GM19395 (cell line): ENCODE data around the gene FBLN2.

Experiments
- ATAC-seq: cut with Tn5 transposase; IDR thresholded peaks from one replicate; pipeline ENCODE4 v1.9.1; 2021; ENCODE audit warnings: mild to moderate bottlenecking, moderate library complexity; ENCODE audit not compliant: unreplicated experiment

The FBLN2 gene

GRCh38 chr3:13579063-13579462 lies 30.1 kb downstream of the FBLN2 start:
- no peak for ATAC-seq

DNA sequence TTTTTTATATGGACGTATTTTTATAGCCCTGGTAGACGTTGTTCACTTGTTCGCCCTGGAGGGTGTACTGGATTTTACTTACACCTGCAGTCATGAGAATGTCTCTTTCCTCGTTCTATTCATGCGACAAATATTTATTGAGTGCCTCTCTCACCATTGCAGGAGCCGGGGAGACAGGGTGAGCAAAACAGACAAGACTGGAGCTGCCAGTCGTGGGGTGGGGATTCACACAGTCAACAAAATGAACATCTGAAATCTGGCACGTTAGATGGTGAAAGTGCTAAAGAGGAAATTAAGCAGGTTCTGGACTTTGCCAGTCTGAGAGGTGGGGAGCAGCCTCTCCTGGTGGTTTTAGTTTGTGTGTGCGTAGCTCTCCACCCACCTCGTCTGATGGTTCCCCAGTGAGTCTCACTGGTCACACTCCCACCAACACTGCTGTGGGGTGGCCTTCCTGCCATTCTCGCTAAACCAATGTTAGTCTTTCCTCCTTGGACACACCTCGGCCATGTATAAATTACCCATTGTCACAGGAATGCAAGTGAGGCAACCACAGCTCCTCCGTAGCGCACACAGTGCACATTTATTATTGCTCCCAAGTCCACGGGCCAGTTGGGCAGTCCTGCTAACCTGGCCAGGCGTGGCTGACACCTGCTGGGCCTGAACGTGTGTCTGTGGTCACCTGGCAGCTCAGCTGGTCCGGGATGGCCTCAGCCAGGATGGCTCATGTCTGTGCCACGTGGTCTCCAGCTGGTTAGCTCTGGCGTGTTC lies 31.5 kb downstream of the FBLN2 start:
- no peak for ATAC-seq

DNA sequence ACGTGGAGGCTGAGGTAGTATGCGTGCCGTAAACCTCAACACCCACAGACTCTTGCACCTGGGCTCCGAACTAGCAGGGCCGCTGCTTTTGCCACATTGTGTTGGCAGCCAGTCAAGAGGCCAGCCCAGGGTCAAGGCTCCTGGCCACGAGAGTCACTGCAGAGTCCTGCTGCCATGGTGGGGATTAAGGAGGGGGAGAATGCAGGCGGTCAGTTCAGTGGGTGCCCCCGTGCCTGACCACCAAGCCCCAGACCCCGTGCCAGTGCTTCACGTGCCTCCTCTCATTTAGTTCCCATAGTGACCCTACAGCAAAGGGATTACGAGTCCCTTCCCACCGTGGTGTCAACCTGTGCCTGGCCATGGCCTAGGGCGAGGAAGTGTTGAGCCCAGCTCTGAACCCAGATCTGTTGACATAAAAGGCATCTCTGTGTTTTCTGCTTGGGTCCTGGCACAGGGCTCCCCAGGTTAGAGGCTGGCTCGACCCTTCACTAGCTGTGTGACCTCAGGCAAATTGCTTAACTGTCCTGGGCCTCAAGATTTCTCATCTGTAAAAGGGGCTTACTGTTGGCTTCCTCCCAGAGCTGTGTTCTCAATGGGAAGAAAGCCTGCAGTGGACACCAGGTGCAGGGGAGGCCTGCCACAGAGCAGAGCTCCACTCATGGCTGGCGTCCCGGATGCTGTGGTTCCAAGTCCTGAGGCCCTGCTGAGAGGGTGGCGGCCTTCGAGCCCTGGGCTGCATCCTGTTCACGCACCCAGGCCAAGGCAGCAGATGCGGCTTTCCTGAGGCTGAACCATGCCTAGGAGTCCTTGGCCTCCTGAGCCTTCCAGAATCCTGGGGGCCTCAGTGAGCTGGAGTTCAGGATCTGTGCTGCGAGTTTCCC lies 32.8 kb downstream of the FBLN2 start:
- no peak for ATAC-seq

GRCh38 chr3:13582366-13583250 lies 33.7 kb downstream of the FBLN2 start:
- ATAC-seq = no peak

DNA sequence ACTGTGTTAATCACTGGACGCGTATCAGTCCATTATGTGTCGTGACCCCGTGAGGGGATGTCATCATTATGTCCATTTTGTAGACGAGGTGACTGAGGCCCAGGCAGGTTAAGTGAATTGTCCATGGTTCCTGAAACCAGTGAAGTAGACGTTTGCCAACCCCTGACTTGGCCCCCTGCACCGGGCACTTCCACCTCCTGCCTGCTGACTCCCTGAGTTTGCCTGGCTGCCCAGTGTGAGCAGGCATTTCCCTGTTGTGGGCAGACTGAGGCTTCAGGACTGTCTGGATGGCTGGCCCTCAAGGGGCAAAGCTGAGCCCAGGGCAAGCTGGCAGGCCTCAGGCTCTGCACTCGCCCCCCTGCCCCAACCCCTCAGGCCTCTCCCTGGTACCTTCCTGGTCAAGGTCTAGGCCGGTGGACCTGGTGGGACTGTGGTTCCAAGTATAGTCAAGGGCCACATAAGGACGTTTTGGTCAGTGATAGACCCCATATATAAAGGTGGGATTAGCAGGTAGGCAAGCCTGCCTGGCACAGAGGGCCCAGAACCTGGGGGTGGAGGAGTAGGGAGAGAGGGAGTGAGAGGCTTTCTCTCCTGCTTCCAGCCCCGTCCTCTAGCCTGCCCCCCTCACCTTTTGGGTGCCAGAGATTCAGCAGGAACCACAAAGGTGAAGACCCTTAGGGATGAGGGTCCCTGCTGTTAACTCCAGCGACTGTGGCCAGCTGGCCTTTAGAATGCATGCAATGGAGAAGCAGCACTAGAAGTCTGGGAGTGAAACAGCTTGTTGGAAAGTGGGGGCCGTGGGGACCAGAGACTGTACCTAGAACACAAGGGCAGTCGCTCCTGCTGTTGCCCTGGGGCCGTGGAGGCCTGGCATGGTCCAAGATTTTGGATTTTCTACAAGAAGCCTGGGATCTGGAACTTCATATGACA lies 34.6 kb downstream of the FBLN2 start:
- ATAC-seq = no peak

DNA sequence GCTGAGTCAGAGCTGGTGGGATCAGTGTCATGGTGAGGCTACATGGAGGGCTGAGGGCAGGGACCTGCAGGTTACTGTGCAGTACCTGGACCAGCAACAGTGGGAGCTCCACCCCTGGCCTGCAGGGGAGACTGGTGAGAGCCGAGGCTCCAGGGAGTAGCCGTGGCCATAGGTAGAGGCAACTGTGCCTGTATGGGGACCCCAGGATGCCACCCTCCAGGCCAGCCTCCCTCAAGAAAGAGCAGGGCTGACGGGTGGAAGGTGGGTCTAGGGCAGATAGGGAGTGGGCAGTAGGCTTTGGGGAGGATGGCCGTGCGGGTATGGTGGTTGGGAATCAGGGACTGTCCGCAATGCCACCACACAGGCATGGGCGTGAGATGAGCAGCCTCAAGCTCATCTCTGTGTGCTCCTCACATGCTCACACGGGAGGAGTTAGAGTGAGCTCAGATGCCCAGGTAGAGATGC lies 35.5 kb downstream of the FBLN2 start:
- ATAC-seq = no peak

GRCh38 chr3:13584901-13585300 lies 36.0 kb downstream of the FBLN2 start:
- ATAC-seq = no peak

- no peak for ATAC-seq
Observed at GRCh38 chr3:13587442-13587841, 38.5 kb downstream of the FBLN2 start.

DNA sequence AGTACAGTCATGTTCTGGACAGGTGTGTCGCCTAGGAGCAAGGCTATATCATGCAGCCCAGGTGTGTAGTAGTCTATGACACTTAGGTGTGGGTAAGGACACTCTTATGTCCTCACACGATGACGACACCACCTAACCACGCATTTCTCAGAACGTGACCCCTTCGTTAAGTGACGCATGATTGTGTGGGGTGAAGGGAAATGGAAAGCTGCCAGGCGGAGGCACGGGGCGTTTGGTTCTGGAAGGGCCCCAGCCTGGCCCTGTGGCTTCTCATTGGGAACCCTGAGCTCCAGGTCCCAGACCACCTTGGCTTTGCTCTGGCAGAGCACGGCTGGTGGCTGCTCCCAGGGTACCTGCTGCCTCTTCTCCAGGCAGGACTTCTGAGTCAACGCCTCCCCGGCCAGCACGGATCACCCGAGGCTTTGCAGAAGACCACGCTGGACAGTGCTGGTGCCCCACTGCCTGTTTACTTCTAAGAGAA lies 39.3 kb downstream of the FBLN2 start:
- no peak for ATAC-seq

GRCh38 chr3:13588993-13589392 lies 40.1 kb downstream of the FBLN2 start:
- ATAC-seq = no peak

DNA sequence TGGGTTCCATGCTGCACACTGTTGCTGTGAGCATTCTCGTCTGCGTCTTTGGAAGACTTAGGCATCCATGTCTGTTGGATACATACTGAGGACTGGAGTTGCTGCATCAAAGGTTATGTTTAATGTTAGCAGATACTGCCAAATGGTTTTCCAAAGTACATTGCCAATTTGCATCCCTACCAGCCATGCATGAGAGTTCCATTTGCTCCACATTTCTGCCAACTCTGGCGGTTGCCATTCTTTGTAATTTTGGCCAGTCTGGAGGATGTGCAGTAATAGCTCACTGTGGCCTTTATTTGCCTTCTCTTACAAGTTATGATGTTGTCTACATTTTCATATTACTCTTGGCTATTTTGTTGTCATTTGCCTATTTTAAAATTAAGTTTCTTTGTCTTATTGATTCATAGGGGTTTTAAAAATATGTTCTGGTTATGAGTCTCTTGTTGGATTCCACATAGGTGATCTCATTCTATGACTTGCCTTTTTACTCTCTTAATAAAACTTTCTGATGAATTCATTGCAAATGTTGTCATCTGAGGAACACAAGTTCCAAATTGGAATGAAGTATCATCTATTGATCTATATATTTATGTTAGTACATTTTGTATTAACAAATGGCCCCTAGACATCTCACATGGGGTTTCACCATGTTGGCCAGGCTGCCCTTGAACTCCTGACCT lies 42.1 kb downstream of the FBLN2 start:
- ATAC-seq = no peak

DNA sequence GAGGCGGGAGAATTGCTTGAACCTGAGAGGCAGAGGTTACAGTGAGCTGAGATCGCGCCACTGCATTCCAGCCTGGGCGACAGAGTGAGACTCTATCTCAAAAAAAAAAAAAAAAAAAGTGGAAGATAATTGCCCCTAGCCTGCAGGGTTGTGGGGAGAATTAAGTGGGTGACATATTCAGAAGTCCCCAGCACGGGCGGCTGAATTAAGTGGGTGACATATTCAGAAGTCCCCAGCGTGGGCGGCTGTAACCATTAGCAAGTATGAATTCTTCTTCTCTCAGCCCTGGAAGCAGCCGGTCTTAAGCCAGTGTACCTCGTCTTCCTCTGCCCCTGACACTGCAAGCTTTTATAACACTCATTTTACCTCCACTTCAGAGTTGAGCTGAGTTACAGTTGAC lies 44.7 kb downstream of the FBLN2 start:
- no peak for ATAC-seq

DNA sequence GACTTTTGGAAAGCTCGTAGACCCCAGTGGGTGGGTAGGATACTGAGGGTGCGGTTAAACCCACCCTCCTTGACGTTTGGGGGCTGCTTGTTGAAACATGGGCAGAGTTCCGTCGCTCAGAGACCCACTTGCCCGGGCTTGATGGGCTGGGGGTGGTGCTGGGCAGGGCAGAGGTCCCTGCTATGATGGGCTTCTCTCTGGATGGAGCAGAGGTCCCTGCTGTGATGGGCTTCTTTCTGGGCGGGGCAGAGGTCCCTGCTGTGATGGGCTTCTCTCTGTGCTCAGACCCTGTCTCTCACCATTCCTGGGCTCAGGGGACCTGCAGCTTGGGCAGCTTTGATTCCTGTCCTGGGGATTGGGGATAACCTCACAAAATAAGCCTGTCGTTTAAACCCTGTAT lies 45.2 kb downstream of the FBLN2 start:
- no peak for ATAC-seq

- ATAC-seq = no peak
Observed at GRCh38 chr3:13594991-13595421, 46.1 kb downstream of the FBLN2 start.

- no peak for ATAC-seq
Observed at GRCh38 chr3:13595485-13595884, 46.6 kb downstream of the FBLN2 start.

DNA sequence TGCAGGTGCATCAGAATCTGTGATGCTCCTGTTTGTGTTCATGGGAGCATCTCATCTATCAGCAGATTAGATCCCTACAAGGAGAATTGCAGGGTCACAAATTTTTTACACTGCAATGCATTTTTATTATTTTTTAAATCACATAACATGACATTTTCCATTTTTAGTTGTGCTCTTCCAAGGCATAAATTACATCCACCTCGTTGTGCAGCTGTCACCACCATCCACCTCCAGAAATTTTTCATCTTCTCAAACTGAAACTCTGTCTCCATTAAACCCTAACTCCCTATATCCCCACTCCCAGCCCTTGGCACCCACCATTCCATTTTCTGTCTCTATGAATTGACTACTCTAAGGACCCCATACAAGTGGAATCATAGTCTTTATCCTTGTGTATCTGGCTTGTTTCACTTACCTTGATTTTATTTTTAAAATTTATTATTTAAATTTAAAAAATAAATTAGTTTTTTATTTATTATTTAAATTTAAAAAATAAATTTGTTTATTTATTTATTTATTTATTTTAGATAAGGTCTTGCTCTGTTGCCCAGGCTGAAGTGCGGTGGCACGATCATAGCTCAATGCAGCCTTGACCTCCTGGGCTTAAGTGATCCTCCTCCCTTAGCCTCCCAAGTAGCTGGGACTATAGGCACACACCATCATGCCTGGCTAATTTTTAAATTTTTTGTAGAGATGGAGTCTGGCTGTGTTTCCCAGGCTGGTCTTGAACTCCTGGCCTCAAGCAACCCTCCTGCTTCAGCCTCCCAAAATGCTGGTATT lies 47.7 kb downstream of the FBLN2 start:
- no peak for ATAC-seq

- no peak for ATAC-seq
Observed at GRCh38 chr3:13597661-13598060, 48.7 kb downstream of the FBLN2 start.

DNA sequence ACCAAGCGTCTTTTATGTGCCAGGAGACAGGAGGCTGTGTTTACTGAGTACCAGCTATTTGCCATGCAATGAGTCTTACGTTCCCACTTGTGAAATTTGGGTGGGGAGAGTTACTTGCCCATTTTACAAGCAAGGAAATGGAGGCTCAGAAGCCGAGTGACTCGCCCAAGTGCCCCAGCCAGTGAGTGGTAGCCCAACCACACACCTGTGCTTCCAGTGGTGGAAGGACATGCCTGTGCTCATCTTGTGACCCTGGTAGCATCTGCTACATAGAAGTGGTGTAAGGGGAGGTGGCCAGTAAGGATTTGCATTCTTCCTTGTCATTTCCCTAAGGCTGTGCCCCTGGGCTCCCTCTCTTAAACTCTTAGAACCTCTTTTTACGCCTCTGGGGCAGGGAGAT lies 49.3 kb downstream of the FBLN2 start:
- ATAC-seq = no peak
